Esophagus squamous epithelium (tissue), 5 donors: ENCODE data around the gene ETV6. TPM values are rescaled to one million over a fixed set of nuclear protein-coding genes. Genes with fewer than 3 reads are reported as not detected.

ENCODE experiments used
- DNase-seq: peaks from one replicate; lab custom pipeline; 2025; lab: John Stamatoyannopoulos, UW
- H3K27ac ChIP-seq, 4 donors: fragments of 200-600 bp; sonication (generic); one replicate each; pipeline ENCODE4 v1.5.1; 2016 to 2019; ENCODE audit warnings: mild to moderate bottlenecking in 1 of 4
- H3K27me3 ChIP-seq, 4 donors: fragments of 200-600 bp; sonication (generic); 1 replicate in 3 of 4; 2 replicates in 1 of 4; pipeline versions ENCODE4 v1.5.1 to v1.6.0; 2017 to 2021; ENCODE audit warnings: antibody characterized with exemption in 1 of 4
- H3K36me3 ChIP-seq, 3 donors: fragments of 200-600 bp; sonication (generic); one replicate each; pipeline ENCODE4 v1.5.1; 2016 to 2019
- H3K4me1 ChIP-seq, 3 donors: fragments of 200-600 bp; sonication (generic); one replicate each; pipeline ENCODE4 v1.5.1; 2017 to 2019
- H3K4me3 ChIP-seq, 4 donors: fragments of 200-600 bp; sonication (generic); 1 replicate in 3 of 4; 2 replicates in 1 of 4; pipeline ENCODE4 v1.5.1; 2016 to 2019; ENCODE audit warnings: mild to moderate bottlenecking in 2 of 4, moderate library complexity in 1 of 4
- H3K9me3 ChIP-seq, 3 donors: fragments of 200-600 bp; sonication (generic); one replicate each; pipeline ENCODE4 v1.5.1; 2016 to 2019
- CTCF ChIP-seq, 6 experiments: fragments of 450-650 bp in 4 of 6; fragments of 200-600 bp in 2 of 6; sonication (generic) in 2 of 6; IDR thresholded peaks; one replicate each; pipeline ENCODE4 v1.5.1; 2016 to 2019; ENCODE audit warnings: antibody characterized with exemption in 6 of 6, mild to moderate bottlenecking in 4 of 6, moderate library complexity in 4 of 6
- POLR2A ChIP-seq, 4 donors: fragments of 450-650 bp; IDR thresholded peaks; one replicate each; pipeline ENCODE4 v1.6.1; 2017; ENCODE audit warnings: antibody characterized with exemption in 4 of 4, mild to moderate bottlenecking in 4 of 4, moderate library complexity in 3 of 4
- WGBS, 2 donors: methylation state at CpG; one replicate each; pipeline ENCODE4 v1.1.5; 2018; 5-methylcytosine and 5-hydroxymethylcytosine counted together
- intact Hi-C: fragments of 100-400 bp; cut with DNase I; formaldehyde crosslinking; loops from one replicate; pipeline ENCODE4 v1.15.0; 2022
- total RNA-seq, 4 donors: library from RNA; depleted of rRNA; stranded (reverse); fragments of >200 nt; gene quantifications; one replicate each; pipeline ENCODE4 v1.1.0, GENCODE V29; 2016
- donor health status: DM: yes; HTN: yes; CAD: no.

Gene ETV6
- total RNA-seq, 4 donors from 2014 or later = 11.3 to 17.3 (median 13.8) TPM

DNA sequence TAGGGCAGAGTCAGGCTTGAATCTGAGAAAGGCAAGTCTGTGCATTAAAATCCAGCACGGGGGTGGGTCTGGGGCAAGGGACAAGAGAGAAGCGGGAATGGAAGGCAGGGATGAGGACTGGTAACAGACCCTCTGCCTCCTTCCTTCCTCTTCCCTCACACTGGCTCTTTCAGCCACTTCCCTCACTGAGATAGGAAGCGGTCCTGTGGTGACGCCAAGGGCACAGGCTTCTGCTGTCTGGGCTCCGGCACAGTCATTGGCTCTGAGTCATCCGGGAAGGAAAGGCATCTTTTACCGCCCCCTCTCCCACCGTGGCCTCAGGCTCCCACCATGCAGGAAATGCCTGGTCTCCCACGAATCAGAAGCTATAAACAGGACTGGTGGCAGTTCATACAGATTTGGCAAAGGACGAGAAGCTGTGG lies 70.2 kb downstream of the ETV6 start:
- Histone ChIP-seq H3K36me3 (no peaks in the 10 kb centered on the region), H3K27me3 (no peaks in the 10 kb centered on the region), H3K9me3 (no peaks in the 10 kb centered on the region), H3K4me1 (peaks cover 9 to 63% (median 32%) of the 10 kb centered on the region in 3 donors), H3K4me3 (no peak overlapping the region), H3K27ac (peak overlapping the region in 3 of 4 donors; percentile 16 to 64 (median 32))
- no peak for TF ChIP-seq CTCF (IDR thresholded peaks at IDR 0.05)
- TF ChIP-seq POLR2A (IDR thresholded peaks at IDR 0.05) = no peak
- 41 to 48% methylated on average over 9 to 10 of the region's 10 CpGs for WGBS, 2 donors
- intact Hi-C loops = no loop called here
- no peak for DNase-seq

DNA sequence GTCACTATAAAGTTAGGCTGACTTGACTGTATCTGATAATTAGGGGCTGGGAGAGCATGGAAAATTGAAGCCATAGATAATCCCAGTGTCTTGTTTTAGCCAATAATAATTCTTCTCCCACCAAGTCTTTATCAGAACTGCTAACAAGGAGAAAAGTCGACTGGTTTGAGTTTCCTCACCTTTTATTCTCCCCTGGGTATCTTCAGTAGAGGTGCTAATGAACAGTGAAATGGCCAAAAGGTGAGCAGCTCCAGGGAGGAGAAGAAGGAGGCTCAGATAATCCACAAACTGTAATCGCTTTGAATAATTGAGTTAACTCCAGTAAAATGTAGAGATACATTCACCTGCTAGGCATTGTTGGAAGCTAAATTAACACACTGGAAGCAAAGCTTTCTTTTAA lies 72.6 kb downstream of the ETV6 start:
- intact Hi-C loops = no loop called here
- no peaks in the 10 kb centered on the region for H3K27me3 ChIP-seq
- TF ChIP-seq POLR2A (IDR thresholded peaks at IDR 0.05) (no peak), CTCF (IDR thresholded peaks at IDR 0.05) (peak in 1 of 6 experiments; percentile 13)
- 66 to 81% methylated on average over 2 of the region's 2 CpGs for WGBS, 2 donors
- H3K4me3 ChIP-seq = no peak overlapping the region
- H3K4me1 ChIP-seq = peaks cover 15 to 82% (median 47%) of the 10 kb centered on the region in 3 donors
- no peak overlapping the region for H3K27ac ChIP-seq
- no peak for DNase-seq
- H3K9me3 ChIP-seq = no peaks in the 10 kb centered on the region
- no peaks in the 10 kb centered on the region for H3K36me3 ChIP-seq

DNA sequence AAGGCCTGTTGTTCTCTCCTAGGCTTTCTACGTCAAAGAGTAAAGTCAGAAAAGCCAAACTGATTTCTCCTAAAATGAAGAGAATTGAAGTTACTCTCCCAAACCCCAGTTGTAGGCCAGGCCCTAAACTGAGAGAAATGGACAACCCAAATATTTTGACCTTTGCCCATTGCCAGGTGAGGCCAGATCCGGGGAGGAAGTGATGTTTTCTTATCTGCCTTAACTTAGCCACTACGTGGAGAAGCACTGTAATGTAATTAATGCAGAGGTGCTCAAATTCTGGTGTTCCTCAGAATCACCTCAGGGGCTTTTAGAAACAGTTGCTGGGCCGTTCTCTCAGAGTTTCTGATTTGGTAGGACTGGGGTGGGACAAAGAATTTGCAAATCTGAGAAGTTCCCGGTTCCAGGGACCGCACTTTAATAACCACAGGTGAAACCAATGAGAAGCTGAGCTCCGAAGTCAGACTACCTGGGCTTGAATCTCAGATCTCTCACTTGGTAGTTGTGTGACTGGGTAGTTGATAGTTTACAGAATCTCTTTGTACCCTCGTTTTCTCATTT lies 73.2 kb downstream of the ETV6 start:
- intact Hi-C loops = no loop called here
- H3K4me3 ChIP-seq = no peak overlapping the region
- H3K9me3 ChIP-seq = no peaks in the 10 kb centered on the region
- H3K36me3 ChIP-seq = no peaks in the 10 kb centered on the region
- H3K27ac ChIP-seq = no peak overlapping the region
- no peaks in the 10 kb centered on the region for H3K27me3 ChIP-seq
- no peak for TF ChIP-seq POLR2A (IDR thresholded peaks at IDR 0.05)
- TF ChIP-seq CTCF (IDR thresholded peaks at IDR 0.05) = no peak
- no peak for DNase-seq
- WGBS, 2 donors = 75 to 88% methylated on average over 5 to 8 of the region's 8 CpGs
- peaks cover 20 to 82% (median 50%) of the 10 kb centered on the region in 3 donors for H3K4me1 ChIP-seq

- H3K36me3 ChIP-seq = no peaks in the 10 kb centered on the region
- H3K4me3 ChIP-seq = no peak overlapping the region
- 69 to 78% methylated on average over 4 to 6 of the region's 6 CpGs for WGBS, 2 donors
- no peaks in the 10 kb centered on the region for H3K9me3 ChIP-seq
- DNase-seq = no peak
- TF ChIP-seq CTCF (IDR thresholded peaks at IDR 0.05) (no peak), POLR2A (IDR thresholded peaks at IDR 0.05) (no peak)
- intact Hi-C loops = no loop called here
- peaks cover 18 to 82% (median 58%) of the 10 kb centered on the region in 3 donors for H3K4me1 ChIP-seq
- no peaks in the 10 kb centered on the region for H3K27me3 ChIP-seq
- peak overlapping the region in 3 of 4 donors; percentile 10 to 69 (median 48) for H3K27ac ChIP-seq
These were observed 74.5 kb downstream of the ETV6 start for GRCh38 chr12:11723993-11724392.

- H3K27ac ChIP-seq = peak overlapping the region; percentile 6 to 69 (median 29)
These were observed 75.4 kb downstream of the ETV6 start for GRCh38 chr12:11724888-11725311.

More at GRCh38 chr12:11724888-11725311, 75.4 kb downstream of the ETV6 start:
- intact Hi-C loops = no loop called here
- Histone ChIP-seq H3K36me3 (no peaks in the 10 kb centered on the region), H3K4me3 (no peak overlapping the region), H3K4me1 (peaks cover 18 to 82% (median 59%) of the 10 kb centered on the region in 3 donors), H3K9me3 (no peaks in the 10 kb centered on the region), H3K27me3 (no peaks in the 10 kb centered on the region)
- no peak for DNase-seq
- 43 to 61% methylated on average over 7 of the region's 7 CpGs for WGBS, 2 donors
- TF ChIP-seq POLR2A (IDR thresholded peaks at IDR 0.05) = no peak
- no peak for TF ChIP-seq CTCF (IDR thresholded peaks at IDR 0.05)
